Muscle of back (tissue), 11 donors: ENCODE measurements around the gene VPS13D. TPM values are rescaled to one million over a fixed set of nuclear protein-coding genes. Genes with fewer than 3 reads are reported as not detected.
"Not testable (repeated sequence)": the region's sequence is repeated elsewhere in the genome, so short reads cannot be mapped to it uniquely, and the experiment has no call there.

Experiments
- DNase-seq, 3 donors: peaks; one replicate each; pipeline versions ENCODE4 v3.0.0 to v3.0.0-alpha.2; 2013
- polyA plus RNA-seq, 10 donors: library from polyadenylated mRNA; unstranded; fragments of 120-200 nt; gene quantifications; one replicate each; pipeline ENCODE4 v1.2.1, GENCODE V29; 2013; ENCODE audit not compliant: insufficient read length in 10 of 10

Gene VPS13D
- polyA plus RNA-seq, 10 donors: 13.1 to 21.3 (median 17.2) TPM

GRCh38 chr1:12467570-12468286 lies 237.9 kb downstream of the VPS13D start:
- no peak for DNase-seq

- no peak for DNase-seq
Observed at GRCh38 chr1:12468323-12468722, 238.5 kb downstream of the VPS13D start.

- no peak for DNase-seq
Observed at GRCh38 chr1:12469493-12469892, 239.7 kb downstream of the VPS13D start.

GRCh38 chr1:12469990-12470389 lies 240.2 kb downstream of the VPS13D start:
- no peak for DNase-seq

GRCh38 chr1:12470916-12471315 lies 241.1 kb downstream of the VPS13D start:
- not testable (repeated sequence) for DNase-seq

- no peak for DNase-seq
Observed at GRCh38 chr1:12472156-12472797, 242.4 kb downstream of the VPS13D start.

- no peak for DNase-seq
Observed at GRCh38 chr1:12472798-12473551, 243.1 kb downstream of the VPS13D start.

GRCh38 chr1:12473596-12474362 lies 243.9 kb downstream of the VPS13D start:
- peak; percentile 82 to 90 (median 83) for DNase-seq

- peak in 1 of 3 donors; percentile 76 for DNase-seq
Observed at GRCh38 chr1:12475101-12475500, 245.3 kb downstream of the VPS13D start.

GRCh38 chr1:12475530-12475934 lies 245.7 kb downstream of the VPS13D start:
- peak in 2 of 3 donors; percentile 56 to 81 for DNase-seq

GRCh38 chr1:12475947-12476346 lies 246.1 kb downstream of the VPS13D start:
- peak in 1 of 3 donors; percentile 76 for DNase-seq

- DNase-seq: no peak
Observed at GRCh38 chr1:12477314-12477713, 247.5 kb downstream of the VPS13D start.

- DNase-seq: peak; percentile 93 to 98 (median 97)
Observed at GRCh38 chr1:12477936-12478611, 248.2 kb downstream of the VPS13D start.

- DNase-seq: no peak
Observed at GRCh38 chr1:12478612-12478985, 248.8 kb downstream of the VPS13D start.

- no peak for DNase-seq
Observed at GRCh38 chr1:12479311-12479710, 249.5 kb downstream of the VPS13D start.

GRCh38 chr1:12480041-12480440 lies 250.2 kb downstream of the VPS13D start:
- DNase-seq: no peak

- peak in 2 of 3 donors; percentile 56 to 78 for DNase-seq
Observed at GRCh38 chr1:12480748-12481362, 251.0 kb downstream of the VPS13D start.

- DNase-seq: no peak
Observed at GRCh38 chr1:12481928-12482327, 252.1 kb downstream of the VPS13D start.

- DNase-seq: no peak
Observed at GRCh38 chr1:12482988-12483387, 253.2 kb downstream of the VPS13D start.

GRCh38 chr1:12485231-12486058 lies 255.6 kb downstream of the VPS13D start:
- peak in 1 of 3 donors; percentile 60 for DNase-seq
